T-helper 22 cell (primary cell): ENCODE measurements around the gene P2RY14.

Experiments used
- DNase-seq: peaks from one replicate; pipeline ENCODE4 v3.0.0-alpha.2; 2020; ENCODE audit warnings: low read depth

P2RY14 gene

DNA sequence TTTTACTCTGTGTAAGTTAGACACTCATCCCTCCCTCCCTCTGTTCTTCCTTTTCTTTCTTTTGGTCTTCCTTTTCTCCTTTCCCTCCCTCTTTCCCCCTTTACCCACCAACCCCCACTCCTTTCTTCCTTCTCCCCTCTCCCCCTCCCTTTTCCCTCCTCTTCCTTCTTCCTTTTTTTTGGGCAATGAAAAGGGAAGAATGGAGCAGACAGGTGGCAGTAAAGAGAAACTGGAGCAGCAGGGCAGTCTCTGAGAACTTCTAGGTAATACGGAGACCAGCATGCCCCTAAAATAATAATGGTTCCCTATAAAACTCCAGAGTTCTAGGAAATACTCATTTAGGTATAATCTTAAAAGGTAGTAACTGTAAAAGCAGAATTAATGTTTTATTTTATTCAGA is 63.9 kb downstream of the P2RY14 start:
- no peak for DNase-seq

DNA sequence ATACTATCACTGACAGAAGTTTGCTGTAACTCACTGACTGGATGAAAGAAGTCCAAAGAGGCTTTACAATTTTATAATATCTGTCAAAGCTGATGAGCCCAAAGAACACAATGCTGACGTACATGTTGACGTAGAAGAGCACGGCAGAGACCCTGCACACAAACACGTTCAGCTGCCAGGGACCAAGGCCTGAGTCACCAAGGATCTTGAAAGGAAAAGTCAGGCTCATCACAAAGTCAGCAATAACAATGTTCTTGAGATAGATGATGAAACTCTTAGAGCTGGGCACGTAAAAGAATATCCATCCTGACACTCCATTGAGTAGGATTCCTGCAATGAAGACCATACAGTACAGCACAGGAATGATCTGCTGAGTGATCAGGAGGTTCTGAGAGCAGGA is 64.5 kb downstream of the P2RY14 start:
- no peak for DNase-seq

DNA sequence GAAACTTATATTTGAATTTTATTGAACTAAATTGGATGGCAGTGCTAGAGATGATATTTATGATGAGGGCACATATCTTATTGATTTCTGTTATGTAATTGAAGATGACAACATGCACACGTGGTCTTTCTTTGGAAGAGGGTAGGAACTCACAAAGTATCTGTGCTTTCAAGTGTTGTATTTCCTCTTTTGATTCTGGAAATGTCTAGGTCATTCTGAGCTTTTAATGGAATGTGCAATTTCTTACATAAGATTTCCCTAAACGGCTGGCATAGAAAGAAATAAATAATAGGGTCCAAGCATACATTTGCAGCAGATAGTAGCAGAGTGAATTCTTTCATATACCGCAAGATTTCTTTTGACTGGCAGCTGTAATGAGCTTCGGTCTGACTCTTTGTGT is 65.2 kb downstream of the P2RY14 start:
- DNase-seq: no peak

DNA sequence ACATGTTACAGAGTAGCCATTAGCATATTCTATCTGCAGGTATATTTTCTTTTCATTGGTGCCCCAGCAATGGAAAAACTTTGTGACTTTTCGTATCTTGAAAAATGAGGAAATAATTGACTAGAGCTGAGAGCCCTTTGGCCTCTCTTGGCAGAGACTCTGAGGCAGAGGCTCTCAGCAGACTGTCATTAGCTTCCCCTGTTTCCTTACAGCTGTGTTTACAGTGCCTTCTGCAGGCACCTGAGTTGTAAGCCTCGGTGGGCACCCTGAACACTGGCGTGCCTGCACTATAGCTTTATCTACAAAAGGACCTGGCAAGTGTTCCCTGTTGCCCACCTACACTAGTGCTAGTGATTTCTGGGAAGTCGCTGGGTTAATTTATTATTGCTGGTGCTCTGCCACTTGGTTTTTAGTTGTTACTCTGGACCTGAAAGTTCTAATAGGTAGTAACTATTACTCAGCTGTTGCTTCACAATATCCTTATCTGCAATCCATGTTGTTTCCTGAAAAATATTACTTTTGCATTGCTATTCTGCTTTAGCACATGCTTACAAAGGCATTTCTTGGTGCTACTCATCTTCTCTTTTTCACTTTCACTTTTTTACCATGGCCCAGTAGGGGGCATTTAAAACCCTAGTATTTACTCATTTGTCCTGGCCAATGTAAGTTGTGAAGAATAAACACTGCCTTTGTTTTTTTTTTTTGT is 67.5 kb downstream of the P2RY14 start:
- no peak for DNase-seq

DNA sequence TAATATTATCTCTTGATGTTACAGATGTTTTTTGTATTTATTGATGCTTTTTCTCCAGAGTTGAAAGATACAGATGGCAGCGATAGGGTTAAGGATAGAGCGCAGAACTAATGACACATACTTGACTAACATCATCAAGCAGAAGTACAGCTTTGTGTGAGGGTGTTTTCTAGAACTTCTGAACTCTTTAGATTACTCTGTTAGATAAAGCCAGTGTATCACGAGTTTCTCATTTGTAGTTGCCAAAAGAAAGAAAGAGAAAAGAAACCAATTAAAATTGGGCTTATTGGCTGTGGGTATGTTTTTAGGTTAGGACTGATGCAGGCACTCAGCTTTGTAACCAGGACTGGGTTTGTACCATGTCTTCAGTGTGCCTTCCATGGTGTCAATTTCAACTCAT is 68.7 kb downstream of the P2RY14 start:
- DNase-seq: no peak

DNA sequence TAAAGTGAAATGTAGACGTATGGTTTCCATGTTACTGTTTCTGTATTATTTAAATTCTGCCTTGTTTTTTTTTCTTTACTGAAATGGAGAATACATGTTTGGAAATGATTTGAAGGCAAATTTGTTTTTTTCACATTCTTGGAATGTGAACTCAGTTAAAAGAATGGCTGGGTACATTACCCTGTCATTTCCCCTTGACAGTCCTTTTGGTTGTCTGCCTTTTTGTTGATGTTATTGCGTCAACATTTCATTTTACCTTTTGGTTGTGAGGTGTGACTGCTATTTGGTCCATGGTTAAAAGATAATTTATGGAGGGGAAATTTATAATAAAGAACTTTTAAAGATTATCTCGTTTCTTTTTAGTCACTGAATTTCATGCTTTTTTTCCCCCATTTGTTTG is 72.1 kb downstream of the P2RY14 start:
- DNase-seq: no peak

DNA sequence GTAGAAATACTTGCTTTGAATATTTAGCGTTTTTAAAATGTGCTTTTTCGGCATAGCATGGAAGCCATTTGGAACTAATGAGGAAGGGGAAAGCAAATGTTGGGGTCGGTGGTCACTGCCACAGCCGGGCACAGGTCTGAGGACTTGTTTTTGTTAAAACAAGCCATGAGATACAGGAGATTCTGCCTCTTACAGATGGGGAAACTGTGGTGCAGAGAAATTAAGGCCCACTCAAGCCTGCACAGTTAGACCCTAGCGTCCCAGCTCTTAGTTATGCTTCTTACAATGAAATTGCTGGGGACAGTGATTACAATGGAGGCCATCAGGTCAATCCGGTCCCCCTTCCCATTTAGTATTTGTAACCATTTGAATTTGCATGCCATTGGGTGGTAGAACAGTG is 72.9 kb downstream of the P2RY14 start:
- no peak for DNase-seq

DNA sequence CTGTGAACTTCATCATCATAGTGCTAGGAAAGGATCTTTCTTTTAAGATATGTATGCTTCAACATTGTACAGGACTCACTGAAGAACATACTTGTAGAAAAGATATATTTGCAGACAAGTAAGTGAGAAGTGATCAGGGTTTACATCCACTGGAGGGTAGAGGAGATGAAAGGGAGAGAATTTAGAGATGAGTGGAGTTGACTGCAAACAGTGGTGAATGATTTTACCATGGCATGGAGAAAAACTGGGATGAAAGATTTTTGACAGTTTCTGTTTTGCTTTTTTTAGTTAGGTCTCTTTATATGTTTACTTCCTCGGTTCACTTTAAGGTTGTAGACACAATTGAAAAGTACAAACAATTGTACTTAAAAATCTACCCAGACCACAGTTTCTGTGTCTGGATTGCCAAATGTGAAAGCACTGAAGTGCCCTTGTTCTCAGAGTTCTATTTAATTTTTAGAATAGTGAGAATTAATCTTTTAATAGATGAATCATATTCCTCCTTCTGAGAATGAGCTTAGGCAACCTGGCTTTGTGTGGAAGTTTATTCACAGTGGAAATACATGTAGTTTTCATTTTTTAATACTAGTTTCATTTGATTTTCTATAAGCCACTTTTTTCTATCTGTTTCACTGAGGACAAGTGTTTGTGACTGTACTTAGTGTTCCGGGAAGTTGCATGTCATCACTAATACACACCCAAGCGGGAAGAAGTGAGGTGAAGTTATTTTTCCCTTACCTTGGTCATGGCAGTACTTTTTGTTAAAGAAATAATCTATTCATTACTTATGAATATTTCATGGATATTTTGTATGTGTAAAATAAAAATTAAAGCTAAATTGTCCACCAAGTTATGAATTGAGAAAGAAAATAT is 73.6 kb downstream of the P2RY14 start:
- DNase-seq: no peak

DNA sequence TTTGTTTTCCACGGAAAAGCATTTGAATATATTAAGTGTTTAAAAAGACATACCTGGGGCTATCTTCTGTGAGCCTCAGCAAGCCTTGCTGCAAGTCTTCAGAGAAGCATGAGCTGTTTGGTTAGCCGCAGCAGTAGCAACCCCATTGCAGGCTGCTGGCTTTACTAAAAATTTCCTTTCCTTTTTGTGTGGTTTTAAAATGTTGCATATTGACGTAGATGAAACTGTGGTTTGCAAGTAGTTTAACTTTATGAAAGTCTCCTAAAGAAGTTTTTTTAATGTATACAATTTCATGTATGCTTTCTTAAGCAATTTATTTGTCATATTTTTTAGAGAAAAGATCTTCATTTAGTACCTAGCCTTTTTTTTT is 75.3 kb downstream of the P2RY14 start, which contains the start of gene GPR171:
GPR171 (minus strand) TSS at position 166 of the 370 bp plus-strand sequence. CDS start 3,830 bp downstream, outside the sequence.
- peak; percentile 62 for DNase-seq

DNA sequence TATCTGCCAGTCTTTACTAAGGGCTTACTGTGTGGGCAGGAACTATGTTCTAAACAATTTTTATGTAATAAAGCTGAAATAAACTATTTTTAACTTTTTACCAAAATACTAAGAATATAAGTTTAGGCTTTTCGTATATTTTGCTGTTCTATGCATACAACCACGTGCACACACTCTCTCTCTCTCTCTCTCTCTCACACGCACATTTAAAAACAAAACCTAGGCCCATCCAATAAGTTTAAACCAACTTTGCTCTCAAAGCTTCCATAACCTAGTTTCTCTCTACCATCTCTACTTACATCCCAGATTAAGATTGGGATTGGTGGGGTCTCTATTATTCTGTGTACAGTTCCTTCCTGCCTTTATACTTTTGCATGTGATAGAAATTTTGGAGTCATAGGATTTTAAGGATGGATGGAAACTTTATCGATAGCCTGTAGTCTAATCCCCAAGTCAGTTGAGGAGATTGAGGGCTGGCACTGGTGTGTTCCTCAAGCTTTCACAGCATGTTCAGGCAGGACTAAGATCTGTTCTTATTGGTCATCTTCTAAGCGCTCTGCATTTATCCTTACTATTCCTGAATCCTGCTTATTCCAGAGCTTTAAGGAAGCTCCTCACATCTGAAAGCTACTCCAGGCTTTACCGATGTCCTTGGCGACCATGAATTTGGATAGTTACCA is 77.2 kb downstream of the P2RY14 start:
- DNase-seq: no peak

DNA sequence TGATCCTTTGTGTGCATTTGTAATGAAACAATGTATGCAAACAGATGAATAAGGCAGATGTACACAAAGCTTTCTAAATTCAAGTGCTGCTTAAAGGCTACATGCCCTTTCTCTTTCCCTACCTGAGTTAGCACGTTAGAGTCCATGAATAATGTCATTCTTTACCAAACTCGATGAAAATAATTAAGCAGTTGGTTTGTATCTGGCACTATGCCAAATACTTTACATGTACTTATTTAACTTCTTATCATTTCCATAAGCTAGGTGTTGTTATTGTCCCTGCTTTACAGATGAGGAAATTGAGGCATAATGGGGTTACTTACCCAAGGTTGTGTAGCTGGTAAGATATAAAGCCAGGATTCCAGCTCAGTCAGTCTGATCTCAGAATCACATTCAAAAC is 77.8 kb downstream of the P2RY14 start:
- no peak for DNase-seq

DNA sequence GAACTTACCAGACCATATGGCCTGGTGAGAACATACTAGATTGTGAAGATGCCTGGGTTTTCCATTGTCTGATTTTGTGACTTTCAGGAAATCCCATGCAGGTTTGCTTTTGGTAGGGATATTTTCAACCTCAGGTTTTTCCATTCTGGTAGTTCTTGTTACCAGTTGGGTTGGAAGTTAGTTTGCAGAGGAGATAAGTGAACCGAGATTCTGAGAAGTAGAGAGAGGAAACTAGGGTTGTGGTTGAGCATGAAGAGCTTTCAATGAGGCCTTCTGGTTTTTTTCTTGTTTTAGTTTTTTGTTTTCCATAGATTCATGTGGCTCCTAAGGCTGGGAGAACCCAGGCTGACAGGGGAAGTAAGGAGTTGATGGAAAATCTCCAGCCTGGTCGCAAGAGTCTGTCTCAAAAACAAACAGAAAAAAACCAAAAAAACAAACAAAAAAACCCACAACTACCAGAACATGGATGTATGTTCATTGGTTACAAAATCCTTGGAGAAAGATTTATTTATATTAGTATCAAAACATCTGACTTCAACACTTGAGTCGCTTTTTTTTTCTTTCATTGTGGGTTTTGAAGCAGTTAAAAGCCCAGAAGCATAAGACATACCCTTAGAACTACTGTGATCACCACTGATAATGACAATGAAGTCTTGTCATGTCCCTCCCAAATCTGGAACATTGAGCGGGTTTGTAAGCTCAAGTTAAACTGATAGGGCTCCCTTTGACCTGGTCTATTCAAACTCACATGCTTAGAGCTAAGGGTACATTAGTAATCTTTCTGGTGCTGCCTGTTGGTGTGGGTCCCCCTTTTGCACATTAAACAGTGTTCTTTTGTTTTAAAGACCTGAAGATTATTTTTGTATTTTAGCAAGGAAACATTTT is 78.5 kb downstream of the P2RY14 start:
- no peak for DNase-seq

DNA sequence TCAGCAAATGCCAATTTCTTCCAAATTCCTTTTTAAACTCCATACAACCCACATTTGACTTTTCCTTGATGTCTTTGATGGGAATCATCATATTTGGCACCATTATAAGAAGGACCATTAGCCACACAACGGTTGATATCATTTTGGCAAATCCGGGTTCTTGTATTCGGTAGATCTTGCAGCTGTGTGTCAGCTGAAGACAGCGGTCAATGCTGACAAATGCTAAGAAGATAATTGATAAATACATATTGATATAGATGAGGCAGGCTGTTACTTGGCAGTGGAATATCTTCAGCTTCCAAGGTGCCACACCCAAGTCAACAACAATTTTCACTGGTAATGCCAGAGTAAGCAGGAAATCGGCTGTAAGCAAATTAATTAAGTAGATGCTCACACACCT is 79.5 kb downstream of the P2RY14 start:
- DNase-seq: no peak

DNA sequence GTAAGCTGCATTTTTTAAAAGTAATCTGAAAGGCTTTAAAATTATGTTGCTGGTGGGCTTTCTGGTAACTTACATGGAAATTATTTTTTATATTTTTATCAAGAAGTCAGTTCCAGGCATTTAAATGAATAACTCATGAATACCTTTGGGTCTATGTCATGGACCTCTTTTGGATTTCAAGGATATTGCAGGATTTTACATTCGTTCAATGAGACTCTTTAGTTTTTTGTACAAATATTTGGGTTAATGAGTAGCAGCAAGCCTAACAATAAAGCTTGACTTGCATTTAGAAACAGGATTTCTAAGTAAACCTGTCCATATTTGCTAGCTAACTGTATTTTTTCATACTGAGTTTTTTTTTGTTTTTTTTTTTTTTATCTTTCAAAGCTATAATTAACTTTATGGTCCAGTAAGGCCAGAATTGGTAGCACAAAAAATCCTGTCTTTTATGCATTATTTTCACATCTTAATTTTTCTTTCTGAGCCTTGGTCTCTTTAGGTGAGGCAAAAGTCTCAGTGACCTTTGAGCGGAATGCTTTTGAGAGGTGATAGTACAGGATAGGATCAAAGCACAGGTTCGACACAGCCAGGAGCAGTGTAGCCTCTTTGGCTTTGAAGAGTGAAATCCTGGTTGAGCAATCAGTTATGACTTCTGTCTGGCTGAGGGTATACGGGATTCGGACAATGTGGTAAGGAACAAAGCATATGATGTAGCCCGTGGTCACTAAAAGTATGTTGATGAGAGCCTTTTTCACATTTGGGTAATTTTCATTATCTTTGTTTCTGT is 80.2 kb downstream of the P2RY14 start:
- no peak for DNase-seq

DNA sequence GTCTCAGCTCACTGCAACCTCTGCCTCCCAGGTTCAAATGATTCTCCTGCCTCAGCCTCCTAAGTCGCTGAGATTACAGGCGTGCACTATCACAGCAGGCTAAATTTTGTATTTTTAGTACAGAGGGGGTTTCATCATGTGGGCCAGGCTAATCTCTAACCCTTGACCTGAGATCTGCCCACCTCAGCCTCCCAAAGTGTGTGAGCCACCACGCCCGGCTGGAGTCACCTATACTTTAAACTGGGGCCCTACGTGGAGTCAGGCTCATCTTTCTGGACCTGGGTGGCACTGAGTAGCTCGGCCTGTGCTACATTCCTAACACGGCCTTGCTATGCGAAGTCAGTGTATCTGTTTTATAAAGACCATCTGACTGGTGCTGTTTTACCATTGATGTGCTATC is 81.1 kb downstream of the P2RY14 start:
- DNase-seq: no peak

DNA sequence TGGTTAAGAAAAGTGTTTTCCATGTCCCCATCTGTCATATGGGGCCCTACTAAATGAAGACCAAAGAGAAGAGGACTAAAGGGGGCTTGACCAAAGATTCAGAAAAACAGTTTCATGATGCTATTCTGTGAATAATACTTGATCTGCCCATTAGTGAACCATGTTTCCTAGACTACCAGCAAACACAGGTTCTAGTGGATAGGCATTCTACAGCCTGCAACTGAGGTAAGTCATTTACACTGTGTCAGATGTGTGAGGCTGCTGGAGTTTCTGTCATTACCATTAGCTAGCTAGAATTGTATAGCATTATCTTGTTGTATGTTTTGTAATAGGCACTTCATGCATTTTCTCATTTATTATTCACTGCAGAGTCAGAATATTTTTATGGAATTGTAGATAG is 81.9 kb downstream of the P2RY14 start:
- DNase-seq: no peak

DNA sequence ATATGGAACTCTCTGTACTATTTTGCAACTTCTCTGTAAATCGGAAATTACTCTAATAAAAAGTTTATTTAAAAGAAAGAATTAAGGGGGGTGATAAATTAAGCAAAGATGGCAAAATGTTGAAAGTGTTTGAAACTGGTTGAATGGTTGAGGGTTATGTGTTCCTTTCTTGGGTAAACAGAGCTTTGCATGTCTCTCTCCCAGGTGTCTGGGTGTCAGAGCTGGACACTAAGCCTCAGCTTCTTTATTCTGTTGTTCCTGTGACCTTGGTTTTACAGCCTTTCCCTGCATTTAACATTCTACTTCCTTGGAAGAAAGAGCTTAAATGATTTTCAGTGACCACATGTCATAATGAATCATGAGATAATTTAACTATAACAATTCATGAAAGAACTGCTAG is 82.5 kb downstream of the P2RY14 start:
- DNase-seq: no peak

DNA sequence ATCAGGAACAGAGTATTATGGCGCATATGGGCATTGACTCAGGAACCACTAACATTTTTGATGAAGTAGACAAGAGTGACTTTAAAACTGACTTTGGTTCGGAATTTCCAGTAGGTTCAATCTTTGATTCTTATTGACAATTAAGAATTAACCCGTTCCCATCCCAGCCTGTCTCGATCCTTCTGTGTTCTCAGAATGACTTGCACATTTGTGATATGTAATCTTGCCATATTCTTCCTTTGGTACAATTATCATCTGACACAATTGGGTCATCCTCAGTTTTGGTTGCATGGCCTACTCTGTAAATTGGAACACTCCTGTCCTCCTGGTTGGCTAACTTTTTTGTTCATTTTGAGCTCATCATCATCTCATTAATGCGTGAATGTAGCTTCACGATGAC is 85.8 kb downstream of the P2RY14 start:
- no peak for DNase-seq

DNA sequence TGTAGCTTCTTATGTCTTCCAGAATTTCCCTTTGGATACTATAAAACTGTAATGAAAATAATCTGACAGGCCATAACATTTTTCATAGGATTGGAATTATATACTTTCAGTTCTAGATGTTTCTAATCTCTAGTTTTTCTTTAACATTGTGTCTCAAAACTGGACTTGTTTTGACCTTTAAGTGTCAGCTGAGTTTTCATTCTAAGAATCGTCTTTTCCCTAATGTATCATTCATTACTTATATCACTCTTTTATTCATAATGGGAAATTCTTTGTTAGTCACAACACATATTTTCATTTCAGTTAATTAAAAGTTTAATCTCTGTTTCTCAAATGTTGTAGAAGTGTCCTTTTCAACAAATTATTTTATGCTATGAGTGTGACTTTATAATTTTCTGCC is 87.2 kb downstream of the P2RY14 start:
- DNase-seq: no peak

DNA sequence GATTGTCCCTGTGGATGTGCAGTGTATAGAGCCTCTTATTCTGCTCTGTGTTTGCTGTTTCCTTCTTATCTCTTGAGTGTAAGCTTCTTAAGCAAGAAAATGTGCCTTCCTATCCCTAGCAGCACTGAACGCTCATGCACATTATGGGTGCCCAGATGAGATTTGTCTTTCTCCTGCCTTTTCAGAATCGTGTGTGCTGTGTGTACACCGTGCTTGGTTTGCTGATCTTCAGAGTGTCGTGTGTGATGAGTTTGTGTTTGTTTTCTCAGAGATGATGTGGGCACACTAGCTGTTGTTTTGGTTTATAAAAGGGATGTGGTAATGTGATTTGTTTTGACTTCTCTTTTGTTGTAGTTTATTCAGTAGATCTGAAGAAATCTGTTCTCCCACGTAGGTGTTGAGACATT is 95.1 kb downstream of the P2RY14 start:
- no peak for DNase-seq
